DND-41 (cell line): ENCODE data around the gene LAGE3.

ENCODE experiments used
- CTCF ChIP-seq: IDR thresholded peaks from 2 replicates; pipeline ENCODE4 v1.5.1; 2012; ENCODE audit warnings: borderline replicate concordance, low read length, moderate library complexity, mild to moderate bottlenecking; ENCODE audit not compliant: poor library complexity, severe bottlenecking; ENCODE audit errors: extremely low read depth
- EZH2 ChIP-seq: IDR thresholded peaks from 3 replicates; pipeline ENCODE4 v1.6.1; 2012; ENCODE audit warnings: borderline replicate concordance, low read depth, mild to moderate bottlenecking, moderate library complexity, low read length, inconsistent platforms; ENCODE audit not compliant: severe bottlenecking

DNA sequence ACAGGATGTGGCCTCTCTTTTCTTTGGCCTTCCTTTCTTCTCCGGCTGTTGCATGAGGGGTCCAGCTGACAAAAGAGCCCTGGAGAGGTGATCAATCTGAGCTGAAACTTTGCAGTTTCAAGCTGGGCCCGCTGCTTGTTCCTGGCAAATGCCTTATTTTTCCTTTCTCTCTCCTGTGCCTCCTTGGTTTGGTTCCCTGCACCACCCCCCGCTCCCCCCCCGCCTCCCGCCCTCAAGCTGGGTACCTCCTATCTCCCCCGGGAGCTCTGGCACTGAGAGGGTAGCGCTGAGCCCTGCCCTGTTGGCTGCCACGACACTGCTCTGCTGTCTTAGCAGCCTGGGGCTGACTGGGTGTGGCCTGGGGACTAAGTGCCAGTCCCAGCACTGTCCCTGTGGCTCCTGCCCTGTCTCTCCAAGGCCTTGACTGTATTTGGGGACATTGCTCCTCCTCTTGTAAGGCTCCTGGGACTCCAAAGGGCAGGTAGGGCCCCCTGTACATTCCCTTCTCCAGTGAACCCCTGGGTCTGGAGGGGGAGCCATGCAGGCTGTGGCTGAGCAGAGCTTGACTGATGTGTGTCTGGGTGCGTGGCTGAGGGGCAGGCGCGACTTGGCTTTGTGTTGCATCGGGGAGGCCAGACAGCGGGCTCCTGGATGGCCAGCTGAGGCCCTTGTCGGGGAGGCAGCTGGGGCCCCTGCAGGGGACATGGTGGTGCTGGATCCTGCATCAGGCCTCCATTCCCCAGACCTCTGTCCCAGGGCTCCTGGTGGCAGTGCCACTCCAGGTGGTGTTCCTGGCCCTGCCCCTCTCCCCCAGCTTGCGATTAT lies 19.9 kb downstream of the LAGE3 start:
- TF ChIP-seq CTCF (no peak), EZH2 (no peak)
